ENCODE results near the gene BRD3OS.
A peak's percentile ranks its signal among the peaks of the same experiment; 100 is the strongest.

BRD3OS gene

DNA sequence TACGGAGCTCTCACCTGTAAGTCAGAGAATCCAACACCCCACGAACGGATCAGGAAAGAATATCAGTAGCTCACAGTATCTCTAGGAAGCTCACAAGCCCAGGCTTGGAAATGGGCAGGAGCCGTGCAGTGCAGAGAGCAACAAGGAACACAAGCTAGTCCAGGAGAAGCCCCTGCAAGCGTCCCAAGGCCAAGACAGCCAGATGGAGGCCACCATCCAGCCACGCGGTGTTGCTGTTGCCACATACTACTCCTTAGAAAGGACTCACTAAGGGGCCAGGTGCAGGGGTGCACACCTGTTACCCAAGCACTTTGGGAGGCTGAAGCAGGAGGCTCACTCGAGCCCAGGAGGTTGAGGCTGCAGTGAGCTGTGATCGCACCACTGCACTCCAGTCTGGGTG is 17.7 kb upstream of the BRD3OS start:
- Mint-ChIP-seq H3K36me3 (ENCODE audit: low read depth) (no peaks in the 10 kb centered on the region), H3K4me1 (ENCODE audit: low read depth) (no peaks in the 10 kb centered on the region), H3K27ac (no peak overlapping the region), H3K27me3 (ENCODE audit: low read depth) (no peaks in the 10 kb centered on the region), H3K4me3 (no peak overlapping the region), H3K9me3 (peaks cover 6% of the 10 kb centered on the region)

DNA sequence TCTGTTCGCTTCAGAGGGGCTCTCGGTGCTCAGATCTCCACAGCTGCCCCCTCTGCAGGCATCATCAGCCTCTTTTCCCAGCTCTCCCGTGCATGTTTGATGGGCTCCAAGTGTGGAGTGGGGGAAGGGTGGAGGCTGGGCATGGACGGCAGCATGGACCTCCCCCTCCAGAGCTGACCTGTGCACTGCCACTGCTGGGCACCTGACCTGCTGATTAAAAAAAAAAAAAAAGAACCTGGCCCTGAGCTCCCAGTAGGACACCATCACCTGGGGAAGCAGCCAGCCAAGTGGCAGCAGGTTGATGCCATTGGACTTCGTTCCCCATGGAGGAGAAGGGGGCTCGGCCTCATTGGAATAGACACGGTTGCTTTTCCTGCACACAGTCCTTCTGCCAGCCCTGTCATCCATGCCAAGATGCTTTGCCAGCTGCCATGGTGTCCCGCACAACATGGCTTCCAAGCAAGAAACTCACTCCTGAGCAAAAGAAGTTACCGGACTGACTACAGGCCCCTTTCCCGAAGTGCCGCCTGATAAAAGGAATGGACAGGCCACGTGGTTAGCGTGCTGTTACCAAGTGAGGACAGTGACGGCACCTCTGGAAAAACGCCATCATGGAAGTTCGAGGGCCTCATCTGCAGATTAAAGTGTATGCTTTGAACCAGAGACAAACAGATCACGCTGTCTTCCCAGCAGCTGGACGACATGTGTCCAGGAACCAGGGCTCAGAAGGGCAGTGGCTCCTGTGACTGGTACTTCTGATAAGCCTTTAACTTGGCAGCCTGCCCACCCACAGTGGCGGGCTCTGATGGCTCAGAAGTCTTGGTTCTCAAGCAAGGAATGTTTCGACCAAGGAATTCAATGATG is 14.7 kb upstream of the BRD3OS start:
- Mint-ChIP-seq H3K9me3 (peaks cover 14% of the 10 kb centered on the region), H3K27me3 (ENCODE audit: low read depth) (no peaks in the 10 kb centered on the region), H3K36me3 (ENCODE audit: low read depth) (no peaks in the 10 kb centered on the region), H3K27ac (no peak overlapping the region), H3K4me1 (ENCODE audit: low read depth) (no peaks in the 10 kb centered on the region), H3K4me3 (no peak overlapping the region)

DNA sequence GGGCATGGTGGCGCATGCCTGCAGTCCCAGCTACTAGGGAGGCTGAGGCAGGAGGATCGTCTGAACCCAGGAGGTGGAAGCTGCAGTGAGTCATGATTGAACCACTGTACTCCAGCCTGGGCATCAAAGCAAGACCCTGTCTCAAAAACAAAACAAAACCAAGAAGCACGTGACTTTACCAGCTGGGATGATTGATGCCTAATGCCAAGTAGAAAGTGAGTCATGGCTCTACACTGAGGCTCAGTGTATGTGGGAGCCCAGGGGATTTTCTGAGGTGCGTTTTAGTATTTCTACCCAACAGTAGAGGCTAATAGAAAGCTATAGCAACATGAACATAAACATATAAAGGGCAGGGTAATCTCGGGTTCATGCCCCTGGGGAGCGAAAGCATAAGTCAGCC is 13.9 kb upstream of the BRD3OS start:
- Mint-ChIP-seq H3K27me3 (ENCODE audit: low read depth) (no peaks in the 10 kb centered on the region), H3K9me3 (peaks cover 14% of the 10 kb centered on the region), H3K4me3 (no peak overlapping the region), H3K36me3 (ENCODE audit: low read depth) (no peaks in the 10 kb centered on the region), H3K27ac (no peak overlapping the region), H3K4me1 (ENCODE audit: low read depth) (no peaks in the 10 kb centered on the region)

DNA sequence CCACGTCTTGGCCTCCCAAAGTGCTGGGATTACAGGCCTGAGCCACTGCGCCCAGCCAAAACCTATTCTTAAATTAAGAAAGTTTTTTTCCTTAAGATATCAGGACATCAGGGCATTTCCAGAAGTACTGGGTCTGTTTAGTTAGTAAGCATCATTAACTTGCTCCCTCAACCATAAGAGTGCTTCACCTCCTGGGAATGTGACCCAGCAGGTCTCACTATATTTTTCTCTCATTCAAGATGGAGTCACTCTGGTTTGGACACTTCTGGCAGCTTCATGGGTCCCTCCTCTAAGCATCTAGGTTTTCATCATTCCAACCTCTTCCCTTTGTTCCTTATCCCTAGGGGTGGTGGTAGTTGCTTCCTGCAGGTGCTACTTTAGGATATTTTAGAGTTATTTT is 10.3 kb upstream of the BRD3OS start:
- Mint-ChIP-seq H3K36me3 (ENCODE audit: low read depth) (no peaks in the 10 kb centered on the region), H3K4me1 (ENCODE audit: low read depth) (no peaks in the 10 kb centered on the region), H3K9me3 (peaks cover 14% of the 10 kb centered on the region), H3K27me3 (ENCODE audit: low read depth) (no peaks in the 10 kb centered on the region), H3K27ac (no peak overlapping the region), H3K4me3 (no peak overlapping the region)

DNA sequence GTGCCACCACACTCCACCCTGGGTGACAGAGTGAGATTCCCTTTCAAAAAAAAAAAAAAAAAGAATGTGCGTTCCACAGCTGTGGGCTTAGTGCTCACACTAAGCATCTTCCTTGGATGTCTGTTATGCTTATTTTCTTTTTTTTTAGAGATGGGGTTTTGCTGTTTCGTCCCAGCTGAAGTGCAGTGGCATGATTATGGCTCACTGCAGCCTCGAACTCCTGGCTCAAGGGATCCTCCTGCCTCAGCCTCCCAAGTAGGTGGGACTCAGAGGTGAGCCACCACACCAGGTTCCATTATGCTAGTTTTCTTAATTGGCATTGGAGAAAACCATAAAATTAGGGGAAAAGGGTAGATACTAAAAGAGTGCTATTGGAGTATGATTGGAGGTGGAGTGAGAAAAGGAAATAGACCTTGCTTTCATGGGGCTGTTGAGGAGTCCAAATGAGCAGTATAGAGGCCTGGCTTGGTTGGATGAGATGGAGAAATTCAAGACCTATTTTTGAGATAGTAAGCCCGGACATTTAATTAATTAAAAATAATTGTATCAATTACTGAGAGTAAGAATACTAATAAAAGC is 978 bp upstream of the BRD3OS start:
- H3K9me3 Mint-ChIP-seq: no peaks in the 10 kb centered on the region
- peak overlapping the region; percentile 78 for H3K4me3 Mint-ChIP-seq
- H3K4me1 Mint-ChIP-seq (ENCODE audit: low read depth): peaks cover 3% of the 10 kb centered on the region
- H3K36me3 Mint-ChIP-seq (ENCODE audit: low read depth): peaks cover 3% of the 10 kb centered on the region
- H3K27me3 Mint-ChIP-seq (ENCODE audit: low read depth): no peaks in the 10 kb centered on the region
- no peak overlapping the region for H3K27ac Mint-ChIP-seq

DNA sequence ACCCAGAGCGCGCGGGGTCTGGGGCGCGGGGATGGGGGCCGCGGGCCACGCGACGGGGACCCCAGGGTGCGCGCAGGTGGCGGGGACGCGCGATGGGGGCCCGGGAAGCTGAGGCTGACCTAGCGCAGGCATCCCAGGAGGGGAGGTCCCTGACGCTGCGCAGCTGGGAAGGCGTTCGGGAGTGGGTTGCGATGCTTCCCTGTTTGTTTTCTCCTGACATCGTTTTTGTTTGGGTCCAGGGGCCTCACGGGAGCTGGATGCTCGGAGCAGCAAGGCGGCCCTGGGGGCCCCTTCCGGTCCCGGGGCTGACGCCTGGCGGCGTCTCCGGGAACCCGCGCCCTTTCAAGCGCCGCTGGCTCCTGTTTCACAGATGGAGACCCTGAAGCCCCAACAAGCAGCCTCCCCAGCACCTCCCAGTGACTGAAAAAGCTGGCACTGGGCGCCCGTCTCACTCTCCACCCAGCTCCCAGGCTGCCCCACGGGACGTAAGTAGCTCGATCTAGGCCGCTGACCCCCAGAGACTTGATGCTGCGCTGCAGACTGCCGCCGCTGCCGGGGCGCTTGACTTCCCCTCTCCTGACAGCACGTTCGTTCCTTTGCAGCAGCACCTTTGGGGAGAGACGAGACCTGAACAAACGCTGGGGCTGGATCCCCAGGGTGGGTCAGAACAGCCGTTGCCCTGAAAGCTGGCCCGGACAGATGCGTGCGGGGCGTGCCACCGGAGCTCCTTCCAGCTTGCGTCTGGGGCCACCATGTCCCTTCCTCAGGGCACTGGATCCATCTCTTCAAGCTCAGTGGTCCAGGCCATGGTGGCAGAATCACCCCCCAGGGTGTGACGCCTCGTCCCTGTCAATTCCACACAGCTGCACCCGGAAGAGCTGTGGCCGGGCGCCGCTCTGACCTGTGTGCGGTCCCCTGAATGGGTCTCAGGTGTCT is 593 bp downstream of the BRD3OS start:
- Mint-ChIP-seq H3K4me1 (ENCODE audit: low read depth) (peaks cover 3% of the 10 kb centered on the region), H3K27ac (no peak overlapping the region), H3K9me3 (no peaks in the 10 kb centered on the region), H3K27me3 (ENCODE audit: low read depth) (no peaks in the 10 kb centered on the region), H3K36me3 (ENCODE audit: low read depth) (peaks cover 3% of the 10 kb centered on the region), H3K4me3 (peak overlapping the region; percentile 78)

DNA sequence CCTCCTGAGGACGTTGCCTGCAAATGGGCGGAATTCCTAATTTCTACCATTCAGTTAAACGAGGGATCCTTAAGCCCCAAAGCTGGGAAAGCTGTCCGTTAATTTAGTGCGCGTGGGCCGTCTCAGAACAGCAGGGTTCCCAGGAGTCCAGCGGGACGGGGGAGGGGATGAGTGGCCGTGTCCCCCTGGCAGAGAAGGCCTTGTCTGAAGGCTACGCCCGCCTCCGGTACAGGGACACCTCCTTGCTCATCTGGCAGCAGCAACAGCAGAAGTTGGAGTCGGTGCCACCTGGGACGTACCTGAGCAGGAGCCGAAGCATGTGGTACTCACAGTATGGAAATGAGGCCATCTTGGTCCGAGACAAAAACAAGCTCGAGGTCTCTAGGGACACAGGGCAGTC is 1.3 kb downstream of the BRD3OS start:
- H3K4me1 Mint-ChIP-seq (ENCODE audit: low read depth): peaks cover 3% of the 10 kb centered on the region
- H3K4me3 Mint-ChIP-seq: no peak overlapping the region
- no peak overlapping the region for H3K27ac Mint-ChIP-seq
- no peaks in the 10 kb centered on the region for H3K27me3 Mint-ChIP-seq (ENCODE audit: low read depth)
- no peaks in the 10 kb centered on the region for H3K9me3 Mint-ChIP-seq
- peaks cover 3% of the 10 kb centered on the region for H3K36me3 Mint-ChIP-seq (ENCODE audit: low read depth)

DNA sequence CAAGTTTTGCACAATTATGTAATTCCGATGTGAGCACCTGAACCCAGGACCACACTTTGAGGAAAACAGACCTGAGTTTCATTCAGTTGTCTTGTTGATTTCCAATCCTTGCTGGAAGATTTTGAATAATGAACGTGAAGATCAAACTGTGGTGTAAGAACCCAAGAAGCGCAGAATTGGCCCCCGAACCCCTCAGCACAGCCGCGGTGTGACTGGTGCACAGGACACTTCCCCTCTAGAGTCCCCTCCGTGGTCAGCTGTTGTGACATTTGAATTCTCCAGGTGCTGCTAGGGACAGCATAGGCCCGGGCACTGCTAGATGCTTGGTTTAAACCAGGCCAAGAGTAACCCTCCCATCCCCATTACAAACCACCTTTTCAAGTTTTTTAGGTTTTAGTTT is 1.7 kb downstream of the BRD3OS start:
- peak overlapping the region; percentile 17 for H3K4me3 Mint-ChIP-seq
- H3K36me3 Mint-ChIP-seq (ENCODE audit: low read depth): peaks cover 3% of the 10 kb centered on the region
- H3K4me1 Mint-ChIP-seq (ENCODE audit: low read depth): peaks cover 3% of the 10 kb centered on the region
- H3K9me3 Mint-ChIP-seq: no peaks in the 10 kb centered on the region
- H3K27me3 Mint-ChIP-seq (ENCODE audit: low read depth): no peaks in the 10 kb centered on the region
- no peak overlapping the region for H3K27ac Mint-ChIP-seq

DNA sequence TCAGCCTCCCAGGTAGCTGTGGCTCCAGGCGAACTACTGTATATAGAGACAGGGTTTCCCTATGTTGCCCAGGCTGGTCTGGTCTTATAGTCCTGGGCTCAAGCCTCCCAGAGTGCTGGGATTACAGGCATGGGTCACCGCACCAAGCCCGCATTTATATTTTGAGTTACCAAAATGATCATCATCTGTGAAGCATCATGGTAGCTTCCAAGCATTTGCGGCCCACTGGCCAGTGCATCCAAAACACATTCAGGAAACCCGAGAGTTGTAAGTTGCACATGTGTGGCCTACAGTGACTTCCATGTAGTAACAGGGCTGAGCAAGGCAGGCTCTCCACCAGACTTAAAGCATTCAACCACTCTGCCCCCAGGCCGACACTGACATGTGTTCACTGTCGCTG is 2.3 kb downstream of the BRD3OS start:
- peak overlapping the region; percentile 17 for H3K4me3 Mint-ChIP-seq
- no peaks in the 10 kb centered on the region for H3K27me3 Mint-ChIP-seq (ENCODE audit: low read depth)
- no peak overlapping the region for H3K27ac Mint-ChIP-seq
- peaks cover 3% of the 10 kb centered on the region for H3K4me1 Mint-ChIP-seq (ENCODE audit: low read depth)
- no peaks in the 10 kb centered on the region for H3K9me3 Mint-ChIP-seq
- peaks cover 3% of the 10 kb centered on the region for H3K36me3 Mint-ChIP-seq (ENCODE audit: low read depth)

DNA sequence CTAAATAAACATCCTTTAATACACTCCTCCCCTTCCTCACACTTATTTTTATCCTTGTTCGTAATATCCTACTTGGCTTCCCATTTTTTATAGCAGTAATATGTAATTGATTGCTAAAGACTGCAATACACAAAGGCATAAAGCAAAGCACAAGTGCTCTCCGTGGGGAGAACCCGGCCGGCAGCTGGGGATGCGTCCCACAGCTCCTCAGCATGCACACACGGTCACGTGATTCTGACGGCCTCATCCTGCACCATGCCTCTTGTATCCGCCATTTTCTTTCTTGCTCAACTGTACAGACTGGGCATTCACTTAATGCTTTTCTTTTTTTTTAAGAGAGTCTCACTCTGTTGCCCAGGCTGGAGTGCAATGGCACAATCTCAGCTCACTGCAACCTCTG is 2.8 kb downstream of the BRD3OS start:
- Mint-ChIP-seq H3K9me3 (no peaks in the 10 kb centered on the region), H3K4me1 (ENCODE audit: low read depth) (peaks cover 3% of the 10 kb centered on the region), H3K27me3 (ENCODE audit: low read depth) (no peaks in the 10 kb centered on the region), H3K36me3 (ENCODE audit: low read depth) (peaks cover 3% of the 10 kb centered on the region), H3K4me3 (peak overlapping the region; percentile 13), H3K27ac (no peak overlapping the region)

DNA sequence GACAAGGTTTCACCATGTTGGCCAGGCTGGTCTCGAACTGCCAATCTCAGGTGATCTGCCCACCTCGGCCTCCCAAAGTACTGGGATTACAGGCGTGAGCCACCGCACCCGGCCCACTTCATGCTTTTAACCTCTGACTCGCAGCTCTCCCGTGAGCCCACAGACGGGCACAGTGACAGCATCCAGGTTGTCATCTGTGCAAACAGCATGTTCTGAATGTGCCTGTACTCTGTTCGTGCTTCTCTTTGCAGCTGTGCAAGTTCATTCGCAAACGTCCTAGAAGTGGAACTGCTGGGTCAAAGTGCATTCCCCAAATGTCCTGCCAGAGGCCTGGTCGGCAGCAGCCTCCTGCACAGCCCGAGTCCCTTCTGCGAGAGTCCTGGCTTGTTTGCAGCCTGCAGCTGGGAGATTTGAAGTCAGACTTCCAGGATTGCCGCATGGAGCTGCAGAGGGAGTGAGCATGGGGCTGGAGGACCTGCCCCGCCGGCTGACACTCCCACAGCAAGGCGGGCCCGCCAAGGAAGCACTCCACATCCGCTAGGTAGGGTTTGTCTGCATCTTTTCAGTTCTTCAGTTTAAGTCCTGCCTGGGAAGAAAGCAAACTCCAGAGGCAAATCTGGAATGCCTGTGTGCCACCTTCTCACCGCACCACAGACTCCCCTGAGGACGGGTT is 3.4 kb downstream of the BRD3OS start:
- Mint-ChIP-seq H3K4me1 (ENCODE audit: low read depth) (peaks cover 3% of the 10 kb centered on the region), H3K4me3 (no peak overlapping the region), H3K9me3 (no peaks in the 10 kb centered on the region), H3K27ac (no peak overlapping the region), H3K27me3 (ENCODE audit: low read depth) (no peaks in the 10 kb centered on the region), H3K36me3 (ENCODE audit: low read depth) (peaks cover 6% of the 10 kb centered on the region)

DNA sequence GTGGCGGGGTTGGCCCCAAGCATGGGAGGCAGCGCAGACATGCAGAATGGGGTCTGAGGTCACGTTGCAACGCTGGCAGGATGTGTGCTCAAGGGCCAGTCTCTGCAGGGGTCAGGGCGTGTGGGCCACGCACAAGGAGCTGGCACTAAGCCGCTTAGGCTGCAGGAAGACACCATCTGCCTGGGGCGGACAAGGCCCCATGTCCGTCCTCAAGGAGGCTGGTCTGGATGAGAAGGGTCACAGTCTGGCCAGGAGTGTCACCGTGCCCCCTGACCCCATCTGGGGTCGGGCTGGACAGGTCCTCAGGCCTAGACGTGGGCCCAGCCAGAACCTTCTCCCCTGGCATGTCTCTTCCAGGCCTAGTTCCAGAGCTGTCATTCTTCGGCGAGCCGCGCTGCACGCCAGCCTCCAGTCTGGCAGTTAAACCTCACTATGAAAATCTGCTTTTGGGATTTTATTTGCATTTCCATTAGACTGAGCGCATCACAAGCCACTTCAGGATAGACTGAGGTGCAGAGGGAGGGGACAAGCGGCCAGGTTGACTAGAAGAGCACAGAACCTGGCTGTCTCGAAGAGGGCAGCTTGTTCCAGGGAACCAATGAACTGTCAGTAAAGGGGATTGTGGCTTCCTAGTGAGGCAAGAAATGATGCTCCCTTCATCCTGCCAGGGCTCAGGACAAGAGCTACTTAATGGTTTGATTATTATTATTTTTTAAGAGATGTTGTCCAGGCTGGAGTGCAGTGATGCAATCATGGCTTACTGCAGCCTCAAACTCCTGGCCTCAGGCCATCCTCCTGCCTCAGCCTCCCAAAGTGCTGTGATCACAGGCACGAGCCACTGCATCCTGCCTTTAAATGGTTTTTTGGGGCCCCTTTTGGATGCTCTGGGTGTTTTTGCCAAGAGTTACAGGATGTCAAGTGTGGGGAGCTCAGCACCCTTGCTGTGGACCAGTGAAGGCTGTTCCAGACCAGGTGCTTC is 4.3 kb downstream of the BRD3OS start:
- peaks cover 6% of the 10 kb centered on the region for H3K36me3 Mint-ChIP-seq (ENCODE audit: low read depth)
- no peaks in the 10 kb centered on the region for H3K9me3 Mint-ChIP-seq
- H3K27ac Mint-ChIP-seq: no peak overlapping the region
- no peak overlapping the region for H3K4me3 Mint-ChIP-seq
- no peaks in the 10 kb centered on the region for H3K4me1 Mint-ChIP-seq (ENCODE audit: low read depth)
- H3K27me3 Mint-ChIP-seq (ENCODE audit: low read depth): no peaks in the 10 kb centered on the region

DNA sequence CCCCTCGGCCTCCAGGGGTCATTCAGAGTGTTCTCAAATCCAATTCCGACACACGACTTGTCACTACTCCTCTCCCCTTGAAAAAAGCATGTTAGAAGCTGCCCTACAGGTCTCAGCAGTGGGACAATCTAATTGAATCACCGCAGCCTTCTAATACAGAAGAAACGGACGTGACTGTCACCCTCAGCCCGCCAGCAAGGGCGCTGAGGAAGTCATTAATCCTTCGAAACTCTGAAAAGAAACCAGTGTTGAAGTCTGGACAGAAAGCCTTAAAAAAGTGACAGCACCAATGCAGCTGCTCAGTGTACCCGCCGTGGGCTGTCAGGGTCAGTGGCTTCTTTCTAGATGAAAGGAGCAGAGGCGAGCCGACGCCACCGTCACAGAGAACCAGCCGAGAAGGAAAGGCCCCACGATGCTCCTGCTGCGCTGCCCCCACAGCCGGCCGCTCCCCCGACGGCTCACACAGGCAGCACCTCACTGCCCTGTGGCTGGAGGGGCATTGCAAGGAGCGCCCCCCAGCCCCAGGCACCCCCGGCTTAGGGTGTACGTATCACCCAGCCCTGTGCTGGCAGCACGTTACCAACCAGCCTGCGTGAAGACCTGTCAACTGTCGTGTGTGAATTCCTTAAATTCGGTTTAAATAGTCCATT is 5.7 kb downstream of the BRD3OS start:
- Mint-ChIP-seq H3K27me3 (ENCODE audit: low read depth) (no peaks in the 10 kb centered on the region), H3K9me3 (no peaks in the 10 kb centered on the region), H3K4me1 (ENCODE audit: low read depth) (no peaks in the 10 kb centered on the region), H3K27ac (no peak overlapping the region), H3K4me3 (no peak overlapping the region), H3K36me3 (ENCODE audit: low read depth) (peaks cover 8% of the 10 kb centered on the region)
